ENCODE measurements around the gene PTPRN2. TPM values are rescaled to one million over a fixed set of nuclear protein-coding genes. Genes with fewer than 3 reads are reported as not detected.

Gene PTPRN2
- total RNA-seq, 2 experiments from 2014 or later = 7.0 to 7.2 TPM

GRCh38 chr7:158479021-158479663 lies 108.5 kb downstream of the PTPRN2 start:
- no peaks in the 10 kb centered on the region for H3K27me3 Mint-ChIP-seq (ENCODE audit: low read depth)

DNA sequence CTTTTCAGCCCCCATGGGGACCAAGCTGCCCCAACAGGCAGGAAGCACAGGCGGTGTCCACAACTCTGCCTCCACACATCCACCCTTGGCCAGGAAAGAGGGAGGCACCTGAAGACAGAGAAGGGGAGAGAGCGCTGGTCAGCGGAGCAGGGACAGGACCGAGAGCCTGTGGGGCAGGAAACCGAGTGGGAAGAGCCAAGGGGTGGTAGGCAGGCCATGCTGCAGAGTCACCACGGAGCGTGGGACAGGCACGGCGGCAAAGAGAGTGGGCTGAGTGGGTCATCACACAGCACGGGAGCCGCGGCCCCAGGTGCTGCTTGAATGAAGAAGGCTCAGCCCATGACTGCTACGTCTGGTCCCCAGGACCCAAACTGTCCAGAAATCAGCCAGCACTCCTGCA lies 109.8 kb downstream of the PTPRN2 start:
- no peaks in the 10 kb centered on the region for H3K9me3 Mint-ChIP-seq (ENCODE audit: insufficient read depth)
- H3K4me3 Mint-ChIP-seq = no peak overlapping the region
- ChIA-PET CTCF (no interaction called here), POLR2A (no interaction called here)
- DNase-seq (no peak), ATAC-seq (no peak)
- no peaks in the 10 kb centered on the region for H3K27me3 Mint-ChIP-seq (ENCODE audit: low read depth)
- H3K36me3 Mint-ChIP-seq (ENCODE audit: low read depth) = no peaks in the 10 kb centered on the region
- no peak overlapping the region for H3K27ac Mint-ChIP-seq
- peaks cover 6% of the 10 kb centered on the region for H3K4me1 Mint-ChIP-seq (ENCODE audit: low read depth)

More at GRCh38 chr7:158479021-158479663, 108.5 kb downstream of the PTPRN2 start:
- Mint-ChIP-seq H3K36me3 (ENCODE audit: low read depth) (no peaks in the 10 kb centered on the region), H3K9me3 (ENCODE audit: insufficient read depth) (no peaks in the 10 kb centered on the region), H3K4me3 (no peak overlapping the region), H3K4me1 (ENCODE audit: low read depth) (no peaks in the 10 kb centered on the region), H3K27ac (no peak overlapping the region)
- CTCF ChIA-PET = no interaction called here
- no peak for DNase-seq
- POLR2A ChIA-PET = no interaction called here
- no peak for ATAC-seq

GRCh38 chr7:158476331-158476932 lies 111.2 kb downstream of the PTPRN2 start:
- DNase-seq = no peak
- no peaks in the 10 kb centered on the region for H3K27me3 Mint-ChIP-seq (ENCODE audit: low read depth)
- CTCF ChIA-PET = no interaction called here
- POLR2A ChIA-PET = no interaction called here
- no peak for ATAC-seq
- H3K36me3 Mint-ChIP-seq (ENCODE audit: low read depth) = no peaks in the 10 kb centered on the region
- no peak overlapping the region for H3K27ac Mint-ChIP-seq
- H3K4me3 Mint-ChIP-seq = no peak overlapping the region
- no peaks in the 10 kb centered on the region for H3K9me3 Mint-ChIP-seq (ENCODE audit: insufficient read depth)
- H3K4me1 Mint-ChIP-seq (ENCODE audit: low read depth) = peaks cover 6% of the 10 kb centered on the region

GRCh38 chr7:158475679-158476052 lies 112.0 kb downstream of the PTPRN2 start:
- Mint-ChIP-seq H3K4me1 (ENCODE audit: low read depth) (peaks cover 6% of the 10 kb centered on the region), H3K36me3 (ENCODE audit: low read depth) (no peaks in the 10 kb centered on the region), H3K27ac (no peak overlapping the region), H3K27me3 (ENCODE audit: low read depth) (no peaks in the 10 kb centered on the region), H3K4me3 (no peak overlapping the region), H3K9me3 (ENCODE audit: insufficient read depth) (no peaks in the 10 kb centered on the region)
- ATAC-seq (no peak), DNase-seq (no peak)
- ChIA-PET POLR2A (no interaction called here), CTCF (no interaction called here)

DNA sequence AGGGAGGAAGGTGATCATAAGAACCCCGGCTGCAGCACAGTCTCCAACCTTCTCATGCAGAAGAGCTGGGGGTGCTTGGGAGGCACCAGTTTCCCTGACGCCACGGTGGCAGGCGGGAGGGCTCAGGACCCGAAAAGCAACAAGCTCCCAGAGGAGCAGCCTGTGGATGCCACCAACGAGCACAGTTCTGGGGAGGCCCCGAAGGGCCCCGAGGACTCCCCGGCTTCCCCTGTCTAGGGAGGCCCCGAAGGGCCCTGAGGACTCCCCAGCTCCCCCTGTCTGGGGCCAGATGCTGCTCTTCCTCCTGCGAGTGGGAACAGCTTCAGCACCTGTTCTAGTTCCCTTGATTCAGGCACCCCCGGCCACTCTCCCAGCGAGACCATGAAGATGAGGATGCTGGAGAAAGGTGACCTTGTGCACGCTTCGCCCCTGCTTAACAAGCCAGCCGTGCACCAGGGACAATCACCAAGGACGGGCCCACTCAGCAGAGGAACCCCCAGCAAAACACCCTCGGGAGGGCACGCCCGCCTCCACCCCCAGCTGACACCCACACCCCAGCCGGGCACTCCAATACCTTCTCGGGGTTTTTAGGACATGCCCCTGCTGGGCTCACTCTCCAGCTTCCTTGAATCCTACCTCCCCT lies 112.5 kb downstream of the PTPRN2 start:
- Mint-ChIP-seq H3K9me3 (ENCODE audit: insufficient read depth) (no peaks in the 10 kb centered on the region), H3K4me3 (no peak overlapping the region), H3K27me3 (ENCODE audit: low read depth) (no peaks in the 10 kb centered on the region), H3K27ac (no peak overlapping the region), H3K36me3 (ENCODE audit: low read depth) (no peaks in the 10 kb centered on the region), H3K4me1 (ENCODE audit: low read depth) (peaks cover 6% of the 10 kb centered on the region)
- no peak for ATAC-seq
- no peak for DNase-seq
- ChIA-PET POLR2A (no interaction called here), CTCF (no interaction called here)

GRCh38 chr7:158474488-158474887 lies 113.1 kb downstream of the PTPRN2 start:
- POLR2A ChIA-PET = no interaction called here
- Mint-ChIP-seq H3K9me3 (ENCODE audit: insufficient read depth) (no peaks in the 10 kb centered on the region), H3K36me3 (ENCODE audit: low read depth) (no peaks in the 10 kb centered on the region), H3K27me3 (ENCODE audit: low read depth) (no peaks in the 10 kb centered on the region), H3K4me3 (no peak overlapping the region), H3K27ac (no peak overlapping the region), H3K4me1 (ENCODE audit: low read depth) (peaks cover 6% of the 10 kb centered on the region)
- ATAC-seq (no peak), DNase-seq (no peak)
- CTCF ChIA-PET = no interaction called here

DNA sequence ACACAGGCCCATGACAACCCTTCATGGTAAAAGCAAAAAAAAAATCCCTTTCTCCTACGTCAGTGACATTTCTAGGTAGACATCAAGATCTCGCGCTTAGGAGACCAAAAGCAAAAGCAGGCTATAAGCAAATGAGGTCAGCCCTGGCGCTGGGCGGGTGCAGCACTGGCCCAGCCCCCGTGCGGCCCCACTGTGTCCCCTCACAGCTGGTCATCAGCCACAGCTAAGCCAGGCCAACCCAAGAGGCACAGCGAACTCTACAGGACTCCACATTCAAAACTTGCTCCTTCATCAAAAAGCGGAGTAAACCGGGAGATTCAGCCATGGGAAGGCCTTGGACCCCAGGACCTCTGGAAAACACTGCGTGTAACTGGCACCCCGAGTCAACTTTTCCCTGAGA lies 113.7 kb downstream of the PTPRN2 start:
- no peak overlapping the region for H3K27ac Mint-ChIP-seq
- DNase-seq (no peak), ATAC-seq (no peak)
- H3K36me3 Mint-ChIP-seq (ENCODE audit: low read depth) = no peaks in the 10 kb centered on the region
- CTCF ChIA-PET = no interaction called here
- H3K9me3 Mint-ChIP-seq (ENCODE audit: insufficient read depth) = no peaks in the 10 kb centered on the region
- no peak overlapping the region for H3K4me3 Mint-ChIP-seq
- POLR2A ChIA-PET = no interaction called here
- H3K27me3 Mint-ChIP-seq (ENCODE audit: low read depth) = no peaks in the 10 kb centered on the region
- peaks cover 6% of the 10 kb centered on the region for H3K4me1 Mint-ChIP-seq (ENCODE audit: low read depth)

GRCh38 chr7:158473221-158473620 lies 114.4 kb downstream of the PTPRN2 start:
- no peaks in the 10 kb centered on the region for H3K9me3 Mint-ChIP-seq (ENCODE audit: insufficient read depth)
- POLR2A ChIA-PET = no interaction called here
- peaks cover 6% of the 10 kb centered on the region for H3K4me1 Mint-ChIP-seq (ENCODE audit: low read depth)
- no peaks in the 10 kb centered on the region for H3K36me3 Mint-ChIP-seq (ENCODE audit: low read depth)
- ATAC-seq (no peak), DNase-seq (no peak)
- peaks cover 3% of the 10 kb centered on the region for H3K27me3 Mint-ChIP-seq (ENCODE audit: low read depth)
- H3K27ac Mint-ChIP-seq = no peak overlapping the region
- CTCF ChIA-PET = no interaction called here
- no peak overlapping the region for H3K4me3 Mint-ChIP-seq

GRCh38 chr7:158472596-158472995 lies 115.0 kb downstream of the PTPRN2 start:
- ATAC-seq = no peak
- Mint-ChIP-seq H3K4me1 (ENCODE audit: low read depth) (peaks cover 6% of the 10 kb centered on the region), H3K36me3 (ENCODE audit: low read depth) (no peaks in the 10 kb centered on the region), H3K27me3 (ENCODE audit: low read depth) (peaks cover 3% of the 10 kb centered on the region), H3K4me3 (no peak overlapping the region), H3K27ac (no peak overlapping the region), H3K9me3 (ENCODE audit: insufficient read depth) (no peaks in the 10 kb centered on the region)
- ChIA-PET POLR2A (no interaction called here), CTCF (no interaction called here)
- no peak for DNase-seq

DNA sequence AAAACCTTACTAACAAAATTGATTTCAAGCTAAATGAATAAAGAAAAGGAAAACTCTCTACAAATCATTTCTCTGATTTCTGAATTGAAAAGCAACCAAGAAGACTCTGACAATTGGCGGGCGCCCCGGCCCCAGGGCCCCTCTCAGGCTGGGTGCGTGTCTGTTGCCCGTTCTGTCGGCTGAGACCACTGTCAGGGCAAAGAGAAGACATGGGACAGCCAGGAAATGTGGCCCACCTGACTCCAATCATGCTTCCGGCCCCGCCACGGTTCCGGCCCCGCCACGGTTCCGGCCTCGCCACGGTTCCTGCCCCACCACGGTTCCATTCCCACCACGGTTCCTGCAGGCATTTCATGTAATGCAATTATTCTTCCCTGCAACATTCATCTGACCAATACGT lies 115.9 kb downstream of the PTPRN2 start:
- Mint-ChIP-seq H3K9me3 (ENCODE audit: insufficient read depth) (no peaks in the 10 kb centered on the region), H3K4me3 (no peak overlapping the region), H3K27ac (no peak overlapping the region), H3K36me3 (ENCODE audit: low read depth) (no peaks in the 10 kb centered on the region), H3K27me3 (ENCODE audit: low read depth) (peaks cover 3% of the 10 kb centered on the region), H3K4me1 (ENCODE audit: low read depth) (peaks cover 6% of the 10 kb centered on the region)
- DNase-seq = no peak
- ATAC-seq = no peak
- CTCF ChIA-PET = no interaction called here
- POLR2A ChIA-PET = no interaction called here

DNA sequence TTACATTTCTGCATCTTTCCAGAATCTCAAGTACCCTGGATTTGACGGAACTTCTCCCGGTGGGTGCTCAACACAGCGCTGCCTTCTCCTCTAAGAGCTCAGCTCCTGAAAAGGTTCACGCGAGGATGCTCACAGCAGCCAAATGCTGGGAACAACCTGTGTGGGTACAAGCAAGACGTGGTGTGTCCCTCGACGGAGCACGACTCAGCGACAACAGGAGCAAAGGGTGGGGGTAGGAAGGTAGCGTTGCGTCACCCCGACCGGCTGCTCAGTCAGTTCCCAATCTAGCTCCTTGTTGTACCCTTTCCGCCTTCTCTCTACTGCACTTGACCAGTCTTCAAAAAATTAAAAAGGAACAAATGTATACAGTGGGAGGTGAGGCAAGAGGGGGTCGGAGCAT lies 117.3 kb downstream of the PTPRN2 start:
- peaks cover 6% of the 10 kb centered on the region for H3K4me1 Mint-ChIP-seq (ENCODE audit: low read depth)
- H3K27me3 Mint-ChIP-seq (ENCODE audit: low read depth) = peaks cover 3% of the 10 kb centered on the region
- H3K27ac Mint-ChIP-seq = no peak overlapping the region
- no peak for DNase-seq
- no peak overlapping the region for H3K4me3 Mint-ChIP-seq
- H3K9me3 Mint-ChIP-seq (ENCODE audit: insufficient read depth) = no peaks in the 10 kb centered on the region
- H3K36me3 Mint-ChIP-seq (ENCODE audit: low read depth) = no peaks in the 10 kb centered on the region
- ATAC-seq = no peak
- CTCF ChIA-PET = no interaction called here
- POLR2A ChIA-PET = no interaction called here

GRCh38 chr7:158469396-158470051 lies 118.1 kb downstream of the PTPRN2 start:
- Mint-ChIP-seq H3K27me3 (ENCODE audit: low read depth) (peaks cover 3% of the 10 kb centered on the region), H3K27ac (no peak overlapping the region), H3K9me3 (ENCODE audit: insufficient read depth) (no peaks in the 10 kb centered on the region), H3K36me3 (ENCODE audit: low read depth) (no peaks in the 10 kb centered on the region), H3K4me3 (no peak overlapping the region), H3K4me1 (ENCODE audit: low read depth) (peaks cover 6% of the 10 kb centered on the region)
- ATAC-seq = no peak
- POLR2A ChIA-PET = no interaction called here
- no peak for DNase-seq
- CTCF ChIA-PET = interaction anchor here (0.6 kb wide), 1 partner anchor 243 kb away, joined by 3 read pairs; no protein-coding TSS in a partner anchor

Data from activated CD8-positive, alpha-beta T cell treated with anti-CD3 and anti-CD28 coated beads, Interleukin-2, amount 10 ng/mL, durations not matched to agents 7 days and 5 days (primary cell).